ENCODE measurements around the gene PDE6C. TPM values are rescaled to one million over a fixed set of nuclear protein-coding genes. Genes with fewer than 3 reads are reported as not detected.
"Not testable (repeated sequence)": the region's sequence is repeated elsewhere in the genome, so short reads cannot be mapped to it uniquely, and the experiment has no call there.

The PDE6C gene
- total RNA-seq, 1 experiment from 2014 or later, result not detected

DNA sequence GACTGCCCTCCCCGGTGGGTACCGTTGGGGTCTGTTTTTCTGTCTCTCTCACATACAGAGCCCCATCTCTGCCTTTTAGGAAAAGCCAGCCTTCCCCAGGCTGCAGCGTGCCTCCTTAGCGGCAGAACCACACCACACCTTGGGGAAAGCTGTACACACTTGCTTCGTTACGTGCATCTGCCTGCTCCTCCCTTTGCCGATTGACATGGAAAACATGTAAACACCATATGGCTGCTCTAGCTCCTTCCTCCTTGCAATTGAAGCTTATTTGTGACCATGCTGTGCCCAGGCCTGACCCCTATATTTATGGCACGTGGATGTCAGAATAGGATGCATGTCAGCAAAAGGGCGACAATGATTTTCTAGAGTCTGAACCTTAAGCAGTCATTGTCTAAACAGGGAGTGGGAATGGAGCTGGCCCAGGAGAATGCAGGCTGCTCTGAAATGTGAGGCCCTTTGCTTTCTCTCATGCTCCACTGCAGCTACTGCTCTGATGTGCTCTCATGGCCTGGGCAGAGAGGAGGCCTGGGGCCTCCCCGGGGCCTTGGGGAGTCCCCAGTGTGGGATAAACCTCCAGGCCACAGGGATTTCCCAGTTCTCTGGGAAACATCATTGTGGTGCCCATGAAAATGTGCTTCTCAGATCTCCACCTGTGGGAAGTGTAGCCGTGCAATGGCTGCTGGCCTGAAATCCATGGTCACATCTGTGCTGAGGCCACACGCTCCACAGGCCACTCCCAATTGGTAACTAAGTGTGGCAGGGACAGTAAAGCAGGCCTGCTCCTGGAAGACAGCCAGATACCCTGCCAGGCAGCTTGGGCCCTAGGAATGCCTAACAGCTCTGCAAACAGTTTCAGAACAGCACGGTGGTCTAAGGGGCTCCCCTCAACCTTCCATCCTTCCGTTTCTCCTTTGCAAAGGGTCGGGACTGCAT lies 18.6 kb downstream of the PDE6C start:
- no peak for DNase-seq (ENCODE audit: low spot score)

DNA sequence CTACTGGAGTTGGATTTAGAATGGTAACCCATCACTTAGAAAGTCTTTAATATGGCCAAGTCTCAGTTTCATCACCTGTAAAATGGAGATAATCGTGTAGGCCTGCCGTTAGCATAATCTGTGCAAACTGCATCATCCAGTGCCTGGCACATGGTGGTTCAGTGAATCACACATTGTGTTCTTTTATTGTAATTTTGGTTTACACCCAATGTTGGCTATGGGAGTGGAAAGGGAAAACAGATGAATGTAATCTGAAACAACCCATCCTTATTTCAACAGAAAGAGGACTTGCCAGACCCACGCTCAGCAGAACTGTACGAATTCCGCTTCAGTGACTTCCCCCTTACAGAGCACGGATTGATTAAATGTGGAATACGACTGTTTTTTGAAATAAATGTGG lies 27.5 kb downstream of the PDE6C start:
- no peak for DNase-seq (ENCODE audit: low spot score)

DNA sequence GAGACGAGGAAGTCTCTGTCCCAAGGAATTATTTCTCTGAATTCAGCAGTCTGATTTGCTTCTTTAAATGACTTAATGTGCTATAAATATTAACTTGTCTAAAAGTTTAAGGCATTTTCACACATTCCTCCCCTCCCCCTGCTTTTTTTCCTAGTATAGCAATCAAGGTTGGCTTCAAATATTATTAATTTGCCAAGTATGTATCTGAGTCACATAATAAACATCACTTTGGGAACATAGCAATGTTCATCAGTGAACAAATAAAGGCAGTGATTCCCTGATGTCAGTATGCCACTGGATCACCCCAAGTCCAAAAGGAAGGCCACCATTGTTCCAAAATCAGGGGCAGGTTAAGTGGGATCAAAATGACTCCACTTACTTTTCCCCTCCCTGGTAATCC lies 40.5 kb downstream of the PDE6C start:
- peak; percentile 9 for DNase-seq (ENCODE audit: low spot score)

DNA sequence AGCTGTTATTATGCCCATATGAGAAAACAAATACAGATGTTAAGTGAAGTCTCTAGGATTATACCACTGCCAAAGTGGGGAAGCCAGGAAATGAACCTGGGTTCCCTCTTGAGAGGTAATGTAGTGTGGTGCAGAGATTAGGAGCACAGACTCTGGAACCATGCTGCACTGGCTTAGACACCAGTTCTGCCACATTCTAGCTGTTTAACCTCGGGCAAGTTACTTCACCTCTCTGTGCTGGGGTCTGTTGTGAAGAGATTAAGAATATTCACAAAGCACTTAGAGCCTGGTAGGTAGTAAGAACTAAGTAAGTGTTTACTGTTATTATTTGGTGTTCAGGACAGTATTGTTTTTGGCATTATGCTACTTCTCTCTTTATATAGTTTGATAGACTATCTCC lies 41.9 kb downstream of the PDE6C start:
- DNase-seq (ENCODE audit: low spot score), result no peak

DNA sequence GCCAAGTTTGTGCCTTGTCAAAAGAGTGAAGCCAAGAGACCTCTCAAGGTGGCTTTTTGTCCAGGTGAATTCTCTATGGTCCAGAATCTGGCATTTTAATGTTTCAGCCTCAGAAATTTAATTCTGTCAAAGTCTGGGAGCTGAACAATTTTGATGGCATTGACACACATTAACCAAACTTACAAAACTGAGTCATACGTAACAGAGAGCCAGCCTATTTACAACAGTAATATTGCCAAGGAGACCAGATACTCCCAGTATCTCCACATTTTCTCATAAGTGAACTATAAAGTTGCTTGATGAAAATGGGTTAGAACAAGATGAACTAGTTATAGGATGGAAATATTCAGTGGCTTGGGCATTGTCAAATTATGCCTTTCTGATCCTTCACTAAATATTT lies 43.8 kb downstream of the PDE6C start:
- DNase-seq (ENCODE audit: low spot score), result no peak

DNA sequence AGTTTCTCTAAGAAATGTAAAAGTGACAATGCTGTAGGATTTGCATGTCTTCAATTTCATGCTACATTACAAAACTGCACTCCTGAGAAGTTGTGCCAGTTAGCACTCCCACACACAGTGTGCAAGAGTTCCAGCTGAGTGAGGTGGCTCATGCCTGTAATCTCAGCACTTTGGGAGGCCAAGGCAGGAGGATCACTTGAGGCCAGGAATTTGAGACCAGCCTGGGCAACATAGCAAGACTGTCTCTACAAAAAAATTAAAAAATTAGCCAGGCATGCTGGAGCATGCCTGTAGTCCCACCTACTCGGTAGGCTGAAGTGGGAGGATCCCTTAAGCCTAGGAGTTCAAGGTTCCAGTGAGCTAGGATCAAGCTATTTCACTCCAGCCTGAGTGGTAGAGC lies 45.4 kb downstream of the PDE6C start:
- DNase-seq (ENCODE audit: low spot score), result no peak

DNA sequence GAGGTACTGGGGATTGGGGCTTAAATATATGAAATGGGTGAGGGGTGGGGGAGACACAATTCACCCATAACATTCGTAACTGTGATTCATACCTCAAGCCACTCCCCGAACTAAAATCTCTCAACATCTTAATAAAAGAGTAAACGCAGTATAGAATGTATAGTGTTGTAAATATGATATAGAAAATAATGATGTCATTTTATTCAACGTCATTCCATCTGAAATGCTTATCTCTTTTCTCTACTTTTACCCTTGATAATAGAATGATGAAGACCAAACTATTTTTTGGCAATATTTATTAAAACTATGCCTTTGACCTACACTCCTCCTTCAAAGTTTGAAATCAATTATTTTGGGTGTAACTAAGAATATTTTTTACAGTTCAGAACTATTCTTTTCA lies 53.7 kb downstream of the PDE6C start:
- no peak for DNase-seq (ENCODE audit: low spot score)

DNA sequence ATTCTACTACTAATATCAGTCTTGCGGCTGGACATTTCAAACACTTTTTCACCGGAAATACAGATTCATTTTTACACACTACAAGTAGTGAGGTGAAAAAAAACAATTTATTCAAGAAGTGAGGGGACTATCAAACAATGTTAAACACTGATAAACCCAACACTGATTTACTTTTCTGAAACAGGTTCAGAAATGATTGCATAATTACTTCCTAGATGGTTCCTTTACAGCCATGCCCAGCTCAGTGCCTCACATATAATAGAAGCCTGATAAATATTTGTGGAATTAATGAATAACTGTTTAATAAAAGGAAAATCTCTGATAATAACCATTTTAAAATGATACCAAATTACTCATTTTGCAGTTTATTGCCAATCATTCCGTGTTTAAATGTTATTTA lies 55.5 kb downstream of the PDE6C start:
- DNase-seq (ENCODE audit: low spot score), result no peak

DNA sequence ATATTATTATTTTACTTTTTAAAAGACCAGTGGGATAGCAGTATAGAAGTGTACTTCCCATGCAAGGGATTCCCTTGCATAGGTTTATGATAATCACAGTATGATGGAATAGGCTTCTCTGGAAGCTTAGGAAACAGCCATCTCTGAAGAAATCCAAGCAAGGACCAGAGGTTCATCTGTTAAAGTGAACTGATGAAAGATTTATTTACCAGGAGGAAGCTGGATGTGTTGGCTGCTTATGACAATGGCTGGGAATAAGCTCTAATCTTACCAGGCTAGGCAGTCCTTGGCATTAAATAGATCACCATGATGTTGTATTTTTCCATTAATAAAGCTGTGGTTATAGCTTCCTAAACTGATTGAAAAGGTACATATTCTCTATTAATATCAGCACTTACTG lies 58.0 kb downstream of the PDE6C start:
- no peak for DNase-seq (ENCODE audit: low spot score)

DNA sequence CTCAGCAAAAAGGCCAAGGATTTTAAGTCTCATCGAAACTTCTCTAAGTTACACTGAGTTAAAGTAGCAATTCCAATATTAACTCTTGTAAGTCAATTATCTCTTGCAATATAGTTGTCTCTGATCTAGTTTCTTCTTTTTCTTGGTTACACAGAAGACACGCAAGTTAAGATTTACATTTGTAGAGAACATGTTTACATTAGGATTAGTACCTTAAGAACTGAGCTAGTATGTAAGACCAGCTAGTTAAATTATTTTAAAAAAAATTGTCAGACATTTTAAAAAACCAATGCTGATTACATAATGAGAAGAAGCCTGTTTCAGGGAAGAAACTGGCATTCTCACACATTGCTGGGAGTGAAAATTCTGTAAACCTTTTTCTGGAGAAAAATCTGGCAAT lies 58.7 kb downstream of the PDE6C start:
- DNase-seq (ENCODE audit: low spot score), result no peak

DNA sequence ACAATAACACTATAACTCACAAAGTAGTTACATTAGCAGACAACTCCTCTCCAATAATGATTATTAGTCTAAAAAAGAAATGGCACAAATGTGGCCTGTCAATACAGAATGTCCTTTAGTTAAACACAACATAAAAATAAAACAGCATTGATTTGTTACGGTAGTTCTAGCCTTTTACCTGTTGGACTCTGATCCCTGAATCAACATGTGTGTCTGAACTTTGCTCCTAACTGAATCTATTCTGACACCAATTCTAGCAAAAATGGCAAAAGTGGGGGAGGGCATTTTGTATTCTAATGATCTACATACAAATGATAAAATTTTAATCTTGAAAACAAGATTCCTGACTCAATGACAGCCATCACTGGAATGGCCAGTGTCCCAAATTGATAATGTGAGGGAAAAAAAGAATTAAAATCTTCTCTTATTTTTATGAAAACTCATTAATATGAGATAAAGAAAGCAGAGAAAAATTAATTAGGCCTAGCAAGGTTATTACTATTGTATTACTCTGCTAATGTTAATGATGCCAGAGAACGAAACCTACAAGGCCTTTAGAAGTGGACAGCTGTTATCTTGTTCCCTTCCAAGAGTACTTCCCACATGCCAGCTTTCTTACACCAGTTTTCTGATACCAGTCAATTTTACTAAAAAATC lies 59.8 kb downstream of the PDE6C start:
- no peak for DNase-seq (ENCODE audit: low spot score)

DNA sequence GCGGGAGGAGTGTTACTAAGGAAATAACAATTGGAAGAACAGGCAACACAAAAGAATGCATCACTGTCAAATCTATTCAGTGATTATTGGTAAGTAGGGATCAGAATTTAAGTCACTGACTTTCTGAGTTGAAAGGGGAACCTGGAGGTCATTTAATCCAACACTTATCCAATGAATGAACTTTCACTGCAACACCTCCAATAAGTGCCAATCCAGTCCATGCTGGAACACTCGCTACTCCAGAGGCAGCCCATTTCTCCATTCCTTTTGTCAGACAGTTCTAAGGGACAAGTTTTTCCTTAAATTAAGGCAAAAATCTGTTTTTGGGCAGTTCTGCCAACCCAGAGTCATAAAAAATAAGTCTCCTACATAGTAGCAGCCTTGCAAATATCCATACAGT lies 60.6 kb downstream of the PDE6C start:
- DNase-seq (ENCODE audit: low spot score), result no peak

DNA sequence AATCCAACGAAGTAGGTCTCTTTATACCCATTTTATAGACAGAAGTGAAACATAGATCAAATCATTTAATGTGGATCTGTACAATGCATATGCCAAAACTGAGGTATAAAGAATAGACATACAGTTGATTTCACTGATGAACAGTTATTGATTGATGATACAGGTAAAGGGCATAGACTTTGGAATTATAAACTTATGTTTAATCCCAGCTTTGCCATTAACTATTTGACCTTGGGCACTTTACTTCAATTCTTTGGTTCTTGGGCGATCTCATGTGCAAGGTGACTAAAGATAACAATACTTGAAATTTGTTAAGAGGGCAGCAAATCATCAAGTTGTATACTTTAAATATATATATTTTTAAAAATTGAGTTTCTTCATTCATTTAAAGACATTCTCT lies 61.5 kb downstream of the PDE6C start:
- DNase-seq (ENCODE audit: low spot score), result no peak

DNA sequence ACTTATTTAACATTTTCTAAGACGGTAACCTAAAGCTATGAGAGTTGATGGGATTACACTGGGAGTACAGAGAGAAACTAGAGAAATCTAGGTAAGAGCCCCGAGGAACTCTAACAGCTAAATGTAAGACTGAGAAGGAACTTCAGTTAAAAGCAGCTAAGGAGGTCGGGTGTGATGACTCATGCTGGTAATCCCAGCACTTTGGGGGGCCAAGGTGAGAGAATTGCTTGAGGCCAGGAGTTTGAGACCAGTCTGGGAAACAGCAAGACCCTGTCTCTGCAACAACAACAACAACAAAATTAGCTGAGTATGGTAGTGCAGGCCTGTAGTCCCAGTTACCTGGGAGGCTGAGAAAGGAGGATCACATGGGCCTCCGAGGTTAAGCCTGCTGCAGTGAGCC lies 66.0 kb downstream of the PDE6C start:
- DNase-seq (ENCODE audit: low spot score), result no peak

DNA sequence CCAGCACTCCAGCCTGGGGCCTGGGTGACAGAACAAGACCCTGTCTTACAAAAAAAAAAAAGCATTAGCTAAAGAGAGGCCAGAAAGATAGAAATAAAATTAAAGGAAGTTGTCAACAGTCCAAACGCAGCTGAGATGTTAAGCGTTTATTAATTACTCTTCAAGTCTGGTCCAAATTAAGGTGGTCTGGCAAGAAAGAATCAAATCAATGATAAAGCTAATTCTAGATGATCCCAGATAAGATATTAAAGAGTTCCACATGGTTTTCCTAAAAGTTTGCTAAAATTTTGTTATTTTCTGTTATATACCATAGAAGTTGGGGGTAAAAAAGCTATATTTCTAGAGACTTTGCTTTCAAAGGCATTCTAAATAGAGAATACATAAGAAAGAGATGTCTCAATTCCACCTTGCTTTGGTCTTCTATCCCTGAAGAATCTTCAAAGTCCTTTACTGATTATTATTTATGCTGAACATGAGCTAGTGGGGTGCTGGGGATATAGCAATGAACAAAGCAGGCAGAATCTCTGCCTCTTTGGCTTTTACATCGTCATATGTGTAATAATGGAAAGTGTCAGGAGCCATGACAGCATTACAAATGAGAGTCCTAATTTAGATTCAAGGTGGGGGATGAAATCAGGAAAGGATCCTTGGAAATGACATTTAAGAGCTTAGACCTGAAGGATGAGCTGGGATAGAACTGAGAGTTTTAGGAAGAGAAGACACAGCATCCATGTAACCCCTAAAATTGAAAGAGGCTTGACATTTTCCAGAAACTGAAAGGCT lies 66.7 kb downstream of the PDE6C start:
- no peak for DNase-seq (ENCODE audit: low spot score)

DNA sequence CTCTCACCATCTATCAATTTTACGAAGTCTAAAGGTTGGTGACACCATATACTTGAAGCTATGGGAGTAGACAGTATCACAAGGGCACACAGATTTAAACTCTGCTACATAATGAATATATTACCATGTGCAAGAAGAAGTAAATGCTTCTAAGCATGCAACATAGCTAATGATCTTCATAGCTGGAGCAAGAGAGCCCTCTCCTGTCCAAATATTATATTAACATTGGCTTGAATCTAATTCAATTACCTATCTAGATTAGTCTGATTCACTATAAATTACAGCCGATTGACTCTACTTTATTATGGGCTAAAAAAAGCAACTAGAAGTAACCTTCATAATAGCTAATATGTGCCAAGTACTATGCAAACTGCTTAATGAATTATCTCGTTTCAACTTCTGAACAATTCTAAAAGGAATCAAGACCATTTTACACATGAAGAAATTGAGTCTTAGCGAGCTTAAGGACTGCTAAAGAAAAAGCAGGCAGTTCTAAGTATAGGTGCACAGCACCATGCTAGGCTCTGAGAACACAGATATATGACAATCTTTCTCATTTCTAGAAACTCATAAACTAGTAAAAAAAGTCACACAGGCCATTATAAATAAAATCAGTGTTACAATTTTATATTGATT lies 68.2 kb downstream of the PDE6C start:
- peak; percentile 89 for DNase-seq (ENCODE audit: low spot score)

DNA sequence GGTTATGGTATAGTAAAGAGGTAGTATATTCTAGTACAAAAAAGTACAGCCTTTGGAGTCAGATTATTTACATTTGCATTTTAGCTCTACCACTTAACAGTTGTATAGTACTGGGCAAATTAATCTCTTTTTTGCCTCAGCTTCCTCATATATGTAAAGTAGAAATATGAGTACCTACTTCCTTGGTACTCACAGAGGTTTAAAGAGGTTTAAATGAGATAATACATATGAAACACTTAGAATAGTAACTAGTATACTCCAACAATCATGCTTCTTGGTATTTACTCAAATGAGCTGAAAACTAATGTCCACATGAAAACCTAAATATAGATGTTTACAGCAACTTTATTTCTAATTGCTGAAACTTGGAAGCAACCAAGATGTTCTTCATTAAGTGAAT lies 75.4 kb downstream of the PDE6C start:
- no peak for DNase-seq (ENCODE audit: low spot score)

DNA sequence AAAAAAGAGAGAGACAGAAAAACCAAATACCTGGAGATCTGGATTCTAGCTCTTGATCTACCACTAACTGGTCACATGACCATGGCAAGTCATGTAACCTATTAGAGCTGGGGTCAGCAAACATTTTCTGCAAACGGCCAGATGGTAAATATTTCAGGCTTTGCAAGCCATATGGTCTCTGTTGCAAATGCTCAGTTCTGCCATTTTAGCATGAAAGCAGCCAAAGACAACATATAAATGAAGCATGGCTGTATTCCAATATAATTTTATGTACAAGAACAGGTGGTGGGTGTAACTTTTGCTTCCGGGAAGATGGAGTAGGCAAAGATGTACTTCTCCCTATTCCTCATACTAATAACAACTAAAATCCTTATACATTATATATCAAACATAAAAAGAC lies 83.4 kb downstream of the PDE6C start:
- no peak for DNase-seq (ENCODE audit: low spot score)

DNA sequence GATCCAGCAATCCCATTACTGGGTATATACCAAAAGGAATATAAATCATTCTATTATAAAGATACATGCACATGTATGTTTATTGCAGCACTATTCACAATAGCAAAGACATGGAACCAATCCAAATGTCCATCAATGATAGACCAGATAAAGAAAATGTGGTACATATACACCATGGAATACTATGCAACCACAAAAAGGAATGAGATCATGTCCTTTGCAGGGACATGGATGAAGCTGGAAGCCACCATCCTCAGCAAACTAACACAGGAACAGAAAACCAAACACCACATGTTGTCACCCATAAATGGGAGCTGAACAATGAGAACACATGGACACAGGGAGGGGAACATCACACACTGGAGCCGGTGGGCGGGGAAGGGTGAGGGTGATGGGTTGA lies 84.2 kb downstream of the PDE6C start:
- not testable (repeated sequence) for DNase-seq (ENCODE audit: low spot score)

DNA sequence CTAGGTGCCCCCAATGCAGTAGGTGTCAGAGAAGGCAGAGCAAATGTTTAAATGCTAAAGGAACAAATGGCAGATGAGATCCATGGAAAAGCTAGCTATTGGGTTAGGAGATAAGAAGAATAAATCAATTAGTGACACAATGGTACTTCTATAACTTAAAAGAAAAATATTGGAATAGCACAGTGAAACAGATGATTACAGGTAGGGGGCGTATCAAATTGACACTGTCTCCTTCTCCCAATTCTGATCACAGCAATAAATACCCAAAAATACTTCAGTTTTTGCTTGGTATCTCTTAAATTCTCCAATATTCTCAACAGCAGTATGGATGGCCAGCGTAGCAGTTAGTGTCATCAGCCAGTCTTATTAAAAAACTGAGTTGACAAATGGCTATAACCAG lies 84.9 kb downstream of the PDE6C start:
- DNase-seq (ENCODE audit: low spot score), result no peak

DNA sequence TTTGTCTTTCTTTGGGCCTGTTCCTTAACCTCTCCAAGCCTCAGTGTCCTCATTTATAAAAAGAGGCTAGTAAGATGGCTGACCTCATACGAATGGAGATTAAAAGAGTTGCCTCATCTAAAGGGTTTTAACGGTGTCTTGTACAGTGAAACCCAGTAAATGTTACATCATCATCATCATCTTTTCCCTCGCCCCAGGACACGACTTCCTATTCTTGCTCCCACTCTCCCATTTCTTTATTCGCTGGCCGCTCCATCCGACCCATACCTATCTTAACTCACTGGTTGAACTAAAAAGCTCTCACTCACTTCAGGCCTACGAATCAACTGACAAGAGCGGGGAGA lies 89.5 kb downstream of the PDE6C start:
- DNase-seq (ENCODE audit: low spot score), result no peak

Measured in HT-29 (cell line).